Ecto neural progenitor cell (in vitro differentiated cells): Measurements from ENCODE around the gene SRSF7.
"Not testable (repeated sequence)": the region's sequence is repeated elsewhere in the genome, so short reads cannot be mapped to it uniquely, and the experiment has no call there.

ENCODE experiments used
- DNase-seq: peaks from one replicate; pipeline ENCODE4 v3.0.0-alpha.2; 2018; ENCODE audit warnings: low spot score

Gene SRSF7

GRCh38 chr2:38750891-38751595 is at the start of gene SRSF7:
Gene SRSF7 (minus strand): TSS chr2:38751361. CDS start chr2:38751256, 105 bp downstream.
- DNase-seq, result peak; percentile 99

GRCh38 chr2:38797953-38798352 is 46.8 kb upstream of the SRSF7 start:
- no peak for DNase-seq

GRCh38 chr2:38797250-38797676 is 46.1 kb upstream of the SRSF7 start:
- DNase-seq, result no peak

- not testable (repeated sequence) for DNase-seq
Observed at GRCh38 chr2:38795016-38795415, 43.9 kb upstream of the SRSF7 start.

GRCh38 chr2:38794235-38794946 is 43.2 kb upstream of the SRSF7 start:
- no peak for DNase-seq

- DNase-seq, result no peak
Observed at GRCh38 chr2:38793511-38793910, 42.4 kb upstream of the SRSF7 start.

GRCh38 chr2:38792751-38793150 is 41.6 kb upstream of the SRSF7 start:
- no peak for DNase-seq

- DNase-seq, result not testable (repeated sequence)
Observed at GRCh38 chr2:38792321-38792720, 41.2 kb upstream of the SRSF7 start.

- DNase-seq, result no peak
Observed at GRCh38 chr2:38791744-38792143, 40.6 kb upstream of the SRSF7 start.

GRCh38 chr2:38789691-38790090 is 38.5 kb upstream of the SRSF7 start:
- no peak for DNase-seq

- DNase-seq, result peak; percentile 53
Observed at GRCh38 chr2:38788306-38788705, 37.1 kb upstream of the SRSF7 start.

GRCh38 chr2:38783586-38783985 is 32.4 kb upstream of the SRSF7 start:
- no peak for DNase-seq

- no peak for DNase-seq
Observed at GRCh38 chr2:38778687-38779082, 27.5 kb upstream of the SRSF7 start.

- DNase-seq, result no peak
Observed at GRCh38 chr2:38776531-38776930, 25.4 kb upstream of the SRSF7 start.

- no peak for DNase-seq
Observed at GRCh38 chr2:38775921-38776225, 24.7 kb upstream of the SRSF7 start.

GRCh38 chr2:38775097-38775920 is 24.1 kb upstream of the SRSF7 start:
- DNase-seq, result no peak

GRCh38 chr2:38771632-38772031 is 20.5 kb upstream of the SRSF7 start:
- no peak for DNase-seq

- DNase-seq, result no peak
Observed at GRCh38 chr2:38765551-38765950, 14.4 kb upstream of the SRSF7 start.

GRCh38 chr2:38765149-38765548 is 14.0 kb upstream of the SRSF7 start:
- no peak for DNase-seq

GRCh38 chr2:38763728-38764127 is 12.6 kb upstream of the SRSF7 start:
- DNase-seq, result no peak

GRCh38 chr2:38763228-38763627 is 12.1 kb upstream of the SRSF7 start:
- no peak for DNase-seq

GRCh38 chr2:38755891-38756290 is 4.7 kb upstream of the SRSF7 start:
- not testable (repeated sequence) for DNase-seq

GRCh38 chr2:38754506-38754905 is 3.3 kb upstream of the SRSF7 start:
- no peak for DNase-seq
